ES-I3 (cell line): ENCODE measurements around the gene EREG.

Source experiments
- H3K36me3 ChIP-seq: 2 replicates; pipeline ENCODE4 v1.6.1; 2013; ENCODE audit warnings: mild to moderate bottlenecking, low read length, control low read depth, moderate library complexity; ENCODE audit not compliant: insufficient read depth
- H3K4me1 ChIP-seq: 2 replicates; pipeline ENCODE4 v1.6.1; 2013; ENCODE audit warnings: mild to moderate bottlenecking, control low read depth, low read length; ENCODE audit not compliant: insufficient read depth
- H3K9ac ChIP-seq: 2 replicates; pipeline ENCODE4 v1.6.1; 2013; ENCODE audit warnings: low read depth, mild to moderate bottlenecking, low read length, moderate library complexity
- H3K9me3 ChIP-seq: 2 replicates; pipeline ENCODE4 v1.6.1; 2013; ENCODE audit warnings: mild to moderate bottlenecking, low read length, moderate library complexity; ENCODE audit not compliant: control insufficient read depth, insufficient read depth

The EREG gene, protein sequence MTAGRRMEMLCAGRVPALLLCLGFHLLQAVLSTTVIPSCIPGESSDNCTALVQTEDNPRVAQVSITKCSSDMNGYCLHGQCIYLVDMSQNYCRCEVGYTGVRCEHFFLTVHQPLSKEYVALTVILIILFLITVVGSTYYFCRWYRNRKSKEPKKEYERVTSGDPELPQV

DNA sequence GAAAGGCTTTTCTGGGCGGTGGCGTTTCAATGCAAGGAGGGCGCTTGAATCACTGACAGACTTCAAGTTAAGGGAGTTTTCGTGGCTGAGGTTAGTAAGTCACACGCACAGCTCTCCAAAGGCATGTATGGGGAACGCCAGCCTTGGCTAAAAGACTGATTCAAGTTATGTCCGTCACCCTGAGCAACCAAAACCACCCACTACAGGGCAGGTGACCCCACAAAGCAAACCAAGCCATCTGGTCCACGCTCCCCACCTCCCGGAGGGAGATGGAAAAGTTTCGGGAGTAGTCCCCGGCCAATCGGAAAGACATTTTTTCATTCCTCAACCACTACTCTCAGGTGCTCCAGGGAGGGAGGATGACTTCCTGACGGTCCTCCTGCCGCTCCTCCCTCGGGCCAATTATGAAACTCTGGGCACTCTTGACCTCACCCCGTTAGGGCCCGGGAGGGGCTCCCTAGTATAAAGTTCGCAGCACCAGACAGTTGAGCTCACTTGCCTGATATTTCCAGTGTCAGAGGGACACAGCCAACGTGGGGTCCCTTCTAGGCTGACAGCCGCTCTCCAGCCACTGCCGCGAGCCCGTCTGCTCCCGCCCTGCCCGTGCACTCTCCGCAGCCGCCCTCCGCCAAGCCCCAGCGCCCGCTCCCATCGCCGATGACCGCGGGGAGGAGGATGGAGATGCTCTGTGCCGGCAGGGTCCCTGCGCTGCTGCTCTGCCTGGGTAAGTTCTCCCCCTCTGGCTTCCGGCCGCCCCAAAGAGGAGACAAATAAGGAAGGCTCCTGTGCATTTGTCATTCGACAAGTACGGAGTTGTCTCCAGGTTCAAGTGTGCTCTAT, at the start of gene EREG:
EREG (plus strand) TSS at position 494 of the 840 bp plus-strand sequence; CDS start at position 658, 164 bp downstream.
- H3K9me3 ChIP-seq, result no peaks in the 10 kb centered on the region
- peak within 1 kb of the TSS; percentile 77 for H3K9ac ChIP-seq
- peaks cover 3% of the 10 kb centered on the region; the same call in 1 of the 2 replicates for H3K4me1 ChIP-seq

DNA sequence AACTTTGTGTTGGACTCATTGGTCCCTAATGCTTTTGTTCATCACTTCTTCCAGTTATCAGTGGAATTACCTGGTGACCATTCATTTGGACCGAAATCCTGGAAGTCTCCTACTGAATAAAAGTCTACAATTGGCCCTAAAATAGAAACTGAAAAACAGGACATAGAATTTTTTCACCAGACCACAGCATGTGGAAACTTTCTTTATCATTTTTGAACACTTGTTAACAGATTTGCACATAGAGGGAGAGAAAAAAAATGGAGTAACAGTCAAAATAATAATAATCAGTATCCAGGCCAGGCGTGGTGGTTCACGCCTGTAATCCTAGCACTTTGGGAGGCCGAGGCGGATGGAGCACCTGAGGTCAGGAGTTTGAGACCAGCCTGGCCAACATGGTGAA, 49.6 kb upstream of the EREG start:
- peaks cover 7% of the 10 kb centered on the region; the same call in 1 of the 2 replicates for H3K4me1 ChIP-seq
- no peak overlapping the region for H3K9ac ChIP-seq
- no peaks in the 10 kb centered on the region for H3K9me3 ChIP-seq
- no peaks in the 10 kb centered on the region for H3K36me3 ChIP-seq

More for the DNA sequence above, at the start of gene EREG:
- no peaks in the 10 kb centered on the region for H3K36me3 ChIP-seq

DNA sequence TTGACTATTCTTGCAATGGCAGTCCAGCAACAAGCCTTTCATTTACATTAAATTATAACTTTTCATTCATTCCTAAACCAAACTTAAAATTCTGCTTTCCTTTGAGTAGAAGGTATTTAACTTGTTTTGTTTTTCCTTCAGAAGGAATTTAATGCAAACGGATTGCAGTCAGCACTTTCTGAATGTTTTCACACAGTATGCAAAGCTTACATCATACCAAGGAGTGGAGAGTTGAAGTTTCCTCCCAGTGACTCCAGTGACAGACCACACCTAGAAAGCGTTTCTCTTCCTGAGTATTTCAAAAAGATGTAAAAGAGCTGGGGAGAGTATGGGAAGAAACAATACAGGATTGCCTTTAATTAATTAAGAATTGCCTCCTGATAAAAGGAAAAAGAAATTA, 48.5 kb upstream of the EREG start:
- peaks cover 12% of the 10 kb centered on the region; the same call in 1 of the 2 replicates for H3K4me1 ChIP-seq
- H3K9me3 ChIP-seq, result no peaks in the 10 kb centered on the region
- H3K9ac ChIP-seq, result no peak overlapping the region
- no peaks in the 10 kb centered on the region for H3K36me3 ChIP-seq

DNA sequence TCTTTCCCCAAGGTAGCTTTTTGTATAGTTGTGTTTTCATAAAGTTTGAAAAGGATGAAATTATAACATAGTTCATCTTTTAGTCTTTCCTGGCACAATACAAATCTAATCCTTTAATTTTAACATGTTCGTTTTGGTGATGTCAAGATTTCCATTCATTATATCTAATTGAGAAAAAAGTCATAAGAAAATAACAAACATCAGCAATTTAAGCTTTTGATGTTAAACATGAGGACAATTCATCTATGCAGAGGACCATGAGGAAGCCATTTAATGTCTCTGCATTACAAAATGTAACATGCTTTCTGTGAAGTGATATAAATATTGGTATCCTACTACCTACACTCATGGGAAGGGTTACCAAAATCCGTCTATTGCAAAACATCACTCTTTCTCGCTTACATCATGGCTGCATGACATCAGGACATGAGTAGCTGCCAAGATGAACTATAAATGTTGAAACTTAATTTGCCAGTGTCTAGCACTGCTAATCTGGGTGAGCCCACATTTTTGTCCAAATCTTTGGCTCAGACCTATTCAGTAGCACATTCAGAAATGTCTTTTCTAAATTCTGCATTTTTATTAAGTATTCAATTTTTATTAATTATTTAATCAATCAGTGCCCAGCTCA, 47.2 kb upstream of the EREG start:
- H3K9ac ChIP-seq, result no peak overlapping the region
- H3K9me3 ChIP-seq, result no peaks in the 10 kb centered on the region
- H3K36me3 ChIP-seq, result no peaks in the 10 kb centered on the region
- H3K4me1 ChIP-seq, result peaks cover 12% of the 10 kb centered on the region; the same call in 1 of the 2 replicates

DNA sequence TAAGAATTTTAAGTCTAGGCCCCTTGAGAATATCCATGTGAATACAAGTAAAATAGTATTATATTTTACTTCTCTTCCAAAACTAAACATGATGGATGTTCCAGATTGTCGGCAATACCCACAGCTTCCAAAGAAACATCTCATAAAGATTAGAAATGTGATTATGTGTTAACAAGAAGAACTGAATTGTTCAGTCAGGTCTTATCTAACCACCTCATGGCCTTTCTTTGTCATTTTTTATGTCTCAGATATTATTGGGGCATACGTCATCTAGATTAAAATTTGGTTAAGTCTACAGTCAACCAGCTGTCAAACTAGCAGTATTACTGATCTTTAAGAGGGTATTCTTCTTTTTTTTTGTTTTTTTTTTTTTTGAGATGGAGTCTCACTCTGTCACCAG, 46.7 kb upstream of the EREG start:
- H3K4me1 ChIP-seq, result peaks cover 12% of the 10 kb centered on the region; the same call in 1 of the 2 replicates
- no peaks in the 10 kb centered on the region for H3K9me3 ChIP-seq
- no peak overlapping the region for H3K9ac ChIP-seq
- H3K36me3 ChIP-seq, result no peaks in the 10 kb centered on the region

DNA sequence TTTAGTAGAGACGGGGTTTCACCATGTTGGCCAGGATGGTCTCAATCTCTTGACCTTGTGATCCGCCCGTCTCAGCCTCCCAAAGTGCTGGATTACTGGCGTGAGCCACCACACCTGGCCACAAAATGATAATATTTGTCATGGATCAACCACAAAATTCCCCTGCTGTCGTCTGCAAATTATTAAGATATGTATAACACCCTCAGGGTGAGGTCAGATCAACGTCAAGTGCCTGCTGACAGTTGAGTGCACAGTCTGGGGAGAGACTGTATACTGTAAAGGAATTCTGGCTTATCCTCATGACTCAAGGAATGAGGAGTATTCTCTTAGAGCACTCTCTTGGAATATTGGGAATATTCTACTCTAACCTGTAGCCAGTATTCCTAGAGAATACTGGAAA, 45.5 kb upstream of the EREG start:
- no peaks in the 10 kb centered on the region for H3K9me3 ChIP-seq
- H3K36me3 ChIP-seq, result no peaks in the 10 kb centered on the region
- no peak overlapping the region for H3K9ac ChIP-seq
- H3K4me1 ChIP-seq, result peaks cover 12% of the 10 kb centered on the region; the same call in 1 of the 2 replicates

DNA sequence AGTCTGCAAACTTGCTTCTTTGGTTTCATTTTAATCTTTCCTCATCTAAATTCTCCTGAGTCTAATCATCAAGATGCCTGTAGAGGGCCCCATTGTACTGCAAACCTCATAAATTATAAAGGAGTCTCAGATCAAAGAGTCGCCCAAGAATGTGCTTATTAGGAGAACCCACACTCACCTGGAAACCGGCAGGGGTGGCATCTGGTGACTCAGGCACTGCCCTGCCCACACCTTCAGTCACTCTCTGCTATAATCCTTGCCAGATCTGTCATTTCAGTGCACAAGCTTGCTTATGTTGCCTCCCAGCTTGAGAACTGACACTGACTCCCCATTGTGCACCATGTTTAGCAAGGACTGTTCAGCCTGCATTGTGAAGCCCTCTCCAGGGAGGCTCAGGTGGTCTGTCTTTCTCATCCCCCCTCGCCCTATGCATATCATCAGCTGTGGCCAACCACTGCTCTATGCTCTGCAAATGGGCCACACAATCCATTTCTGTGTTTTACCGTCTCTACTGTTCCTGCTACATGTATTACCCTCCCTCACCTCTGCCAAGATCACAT, 44.3 kb upstream of the EREG start:
- no peaks in the 10 kb centered on the region for H3K9me3 ChIP-seq
- no peaks in the 10 kb centered on the region for H3K36me3 ChIP-seq
- no peak overlapping the region for H3K9ac ChIP-seq
- peaks cover 12% of the 10 kb centered on the region; the same call in 1 of the 2 replicates for H3K4me1 ChIP-seq

DNA sequence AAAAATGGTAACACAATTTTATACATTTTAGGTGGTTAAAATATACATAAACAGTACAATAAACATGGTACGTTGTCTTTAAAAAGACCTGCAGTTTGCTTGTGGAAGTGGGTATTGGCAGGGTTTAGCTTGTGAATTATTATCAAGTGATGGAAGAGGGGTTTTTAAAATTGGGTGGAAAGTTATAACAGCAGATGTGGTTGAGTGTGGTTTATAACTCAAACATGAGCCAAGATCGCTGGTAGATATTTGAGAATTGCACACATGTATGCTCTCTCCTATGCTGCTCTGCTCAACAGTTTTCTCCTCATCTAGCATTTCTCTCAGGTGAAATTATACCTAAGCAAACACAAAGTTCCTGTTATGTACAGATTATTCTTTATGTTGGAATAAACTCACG, 42.6 kb upstream of the EREG start:
- no peaks in the 10 kb centered on the region for H3K36me3 ChIP-seq
- H3K9ac ChIP-seq, result no peak overlapping the region
- H3K4me1 ChIP-seq, result peaks cover 5% of the 10 kb centered on the region; the same call in 1 of the 2 replicates

DNA sequence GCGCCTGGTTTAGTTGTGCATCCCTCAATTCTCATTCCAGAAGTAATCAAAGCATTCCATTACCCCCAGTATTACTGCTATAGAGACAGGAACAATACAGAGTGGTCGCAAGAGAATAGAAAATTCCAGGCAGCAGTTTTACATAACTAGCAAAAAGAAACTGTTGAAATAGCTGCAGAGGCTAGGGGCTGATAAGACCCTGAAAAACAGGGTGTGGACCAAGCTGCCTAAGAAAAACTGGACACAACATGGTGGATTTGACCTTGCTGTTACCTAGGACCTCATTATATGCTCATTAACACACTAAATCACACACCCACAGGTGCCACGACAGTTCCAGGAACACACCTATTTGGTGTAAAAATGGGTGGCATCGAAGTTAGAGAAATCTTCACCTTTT, 41.3 kb upstream of the EREG start:
- peaks cover 5% of the 10 kb centered on the region; the same call in 1 of the 2 replicates for H3K4me1 ChIP-seq
- no peaks in the 10 kb centered on the region for H3K36me3 ChIP-seq
- no peak overlapping the region for H3K9ac ChIP-seq
- H3K9me3 ChIP-seq, result no peaks in the 10 kb centered on the region

More for the DNA sequence above, 42.6 kb upstream of the EREG start:
- H3K9me3 ChIP-seq, result no peaks in the 10 kb centered on the region

DNA sequence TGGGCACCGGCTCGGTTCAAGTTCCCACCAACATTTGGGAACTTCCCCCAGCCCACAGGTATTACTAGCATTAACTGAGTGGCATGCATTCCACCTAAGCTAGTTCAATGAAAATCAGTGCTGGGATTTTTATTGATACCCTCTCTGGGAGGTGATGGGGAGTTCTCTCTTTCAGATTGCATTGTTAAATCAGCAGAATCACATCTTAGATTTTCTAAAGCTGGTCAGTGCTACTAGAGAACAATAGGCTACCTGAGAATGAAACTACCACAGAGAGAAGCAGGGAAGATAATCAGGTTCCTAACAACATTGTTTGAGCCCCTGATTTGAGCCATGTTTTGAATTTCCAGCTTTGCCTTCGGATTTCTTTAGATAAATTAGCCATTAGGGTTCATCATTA, 40.7 kb upstream of the EREG start:
- no peaks in the 10 kb centered on the region for H3K36me3 ChIP-seq
- H3K9me3 ChIP-seq, result no peaks in the 10 kb centered on the region
- H3K9ac ChIP-seq, result no peak overlapping the region
- H3K4me1 ChIP-seq, result peaks cover 5% of the 10 kb centered on the region; the same call in 1 of the 2 replicates

DNA sequence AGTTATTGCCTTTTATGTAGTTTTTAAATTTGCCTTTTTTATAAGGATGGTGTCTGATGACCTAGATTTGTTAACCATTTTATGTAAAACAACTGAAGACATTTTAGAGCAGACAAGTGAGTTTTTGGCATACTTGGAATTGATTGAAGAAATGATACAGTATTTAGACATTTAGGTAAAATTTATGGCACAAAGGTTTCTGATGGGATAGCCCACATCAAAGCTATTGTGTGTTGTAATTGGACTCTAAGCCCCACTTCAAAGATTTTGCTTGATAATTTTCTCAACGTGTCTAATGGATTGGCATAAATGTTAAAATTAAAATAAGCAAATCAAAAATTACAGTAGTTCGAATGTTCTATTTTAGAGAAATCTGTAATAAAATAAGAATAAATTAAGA, 39.1 kb upstream of the EREG start:
- H3K9ac ChIP-seq, result no peak overlapping the region
- 0 out of 2 replicates have a peak, but pooled peaks cover 2% of the 10 kb centered on the region for H3K4me1 ChIP-seq

DNA sequence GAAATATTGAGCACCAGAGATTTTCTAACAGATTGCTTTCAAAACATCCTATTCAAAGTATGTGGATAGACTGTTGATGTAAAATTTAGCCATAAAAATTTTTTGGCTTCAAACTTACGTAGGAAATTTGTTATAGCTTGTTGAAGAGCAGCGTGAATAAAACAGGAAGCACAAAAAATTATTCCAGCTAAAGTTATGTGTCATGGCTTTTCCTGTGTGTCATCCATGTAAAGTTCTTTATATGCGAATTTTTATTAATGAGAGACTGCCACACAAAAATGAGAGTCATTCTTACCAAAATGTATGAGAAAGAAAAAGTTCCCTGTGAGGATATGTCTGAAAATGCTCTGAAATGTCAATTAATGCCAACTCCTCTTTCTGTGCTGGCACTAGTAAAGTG, 37.2 kb upstream of the EREG start:
- no peaks in the 10 kb centered on the region for H3K36me3 ChIP-seq
- no peaks in the 10 kb centered on the region for H3K4me1 ChIP-seq
- no peaks in the 10 kb centered on the region for H3K9me3 ChIP-seq
- H3K9ac ChIP-seq, result no peak overlapping the region

More for the DNA sequence above, 39.1 kb upstream of the EREG start:
- H3K36me3 ChIP-seq, result no peaks in the 10 kb centered on the region
- no peaks in the 10 kb centered on the region for H3K9me3 ChIP-seq

DNA sequence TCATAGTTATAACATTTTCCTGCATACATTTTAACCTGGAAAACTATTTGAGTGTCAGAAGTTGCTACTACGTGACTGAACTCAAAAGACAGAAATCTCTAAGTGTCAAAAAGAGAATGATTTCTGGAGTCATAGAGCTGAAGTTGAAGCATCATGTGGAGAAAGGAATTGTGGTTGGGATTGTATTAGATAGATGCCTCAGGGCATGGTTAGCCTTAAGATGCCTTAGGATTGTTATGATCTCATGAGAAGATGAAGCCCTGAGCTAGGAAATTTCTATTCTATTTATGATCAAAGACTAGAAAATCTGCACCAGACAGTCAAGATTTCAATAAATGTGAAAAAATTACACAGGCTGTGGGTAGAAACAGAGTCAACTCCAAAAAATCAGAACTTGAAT, 36.4 kb upstream of the EREG start:
- no peak overlapping the region for H3K9ac ChIP-seq
- H3K9me3 ChIP-seq, result no peaks in the 10 kb centered on the region
- H3K4me1 ChIP-seq, result no peaks in the 10 kb centered on the region
- H3K36me3 ChIP-seq, result no peaks in the 10 kb centered on the region

DNA sequence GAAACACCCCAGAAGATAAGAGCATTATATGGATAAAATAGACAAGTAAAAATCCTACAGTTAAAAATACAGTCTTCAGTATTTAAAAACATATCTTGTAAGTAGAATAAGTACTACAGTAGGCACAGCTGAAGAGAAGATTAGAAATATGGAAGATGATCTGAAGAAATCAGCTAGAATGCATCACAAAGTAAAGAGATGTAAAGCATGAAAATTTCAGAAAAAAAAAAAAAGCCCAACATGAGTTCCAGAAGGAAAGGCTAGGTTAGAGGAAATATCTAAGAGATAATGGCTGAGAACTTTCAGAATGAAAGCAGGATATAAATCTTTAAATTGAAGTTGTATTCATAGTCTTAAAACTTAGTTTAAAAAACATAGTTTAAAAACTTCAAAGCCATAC, 35.6 kb upstream of the EREG start:
- no peaks in the 10 kb centered on the region for H3K4me1 ChIP-seq
- H3K9ac ChIP-seq, result no peak overlapping the region
- H3K9me3 ChIP-seq, result no peaks in the 10 kb centered on the region
- H3K36me3 ChIP-seq, result no peaks in the 10 kb centered on the region
